Measurements from ENCODE around the gene FKBP6.
"Not testable (repeated sequence)": the region's sequence is repeated elsewhere in the genome, so short reads cannot be mapped to it uniquely, and the experiment has no call there.

Gene FKBP6

DNA sequence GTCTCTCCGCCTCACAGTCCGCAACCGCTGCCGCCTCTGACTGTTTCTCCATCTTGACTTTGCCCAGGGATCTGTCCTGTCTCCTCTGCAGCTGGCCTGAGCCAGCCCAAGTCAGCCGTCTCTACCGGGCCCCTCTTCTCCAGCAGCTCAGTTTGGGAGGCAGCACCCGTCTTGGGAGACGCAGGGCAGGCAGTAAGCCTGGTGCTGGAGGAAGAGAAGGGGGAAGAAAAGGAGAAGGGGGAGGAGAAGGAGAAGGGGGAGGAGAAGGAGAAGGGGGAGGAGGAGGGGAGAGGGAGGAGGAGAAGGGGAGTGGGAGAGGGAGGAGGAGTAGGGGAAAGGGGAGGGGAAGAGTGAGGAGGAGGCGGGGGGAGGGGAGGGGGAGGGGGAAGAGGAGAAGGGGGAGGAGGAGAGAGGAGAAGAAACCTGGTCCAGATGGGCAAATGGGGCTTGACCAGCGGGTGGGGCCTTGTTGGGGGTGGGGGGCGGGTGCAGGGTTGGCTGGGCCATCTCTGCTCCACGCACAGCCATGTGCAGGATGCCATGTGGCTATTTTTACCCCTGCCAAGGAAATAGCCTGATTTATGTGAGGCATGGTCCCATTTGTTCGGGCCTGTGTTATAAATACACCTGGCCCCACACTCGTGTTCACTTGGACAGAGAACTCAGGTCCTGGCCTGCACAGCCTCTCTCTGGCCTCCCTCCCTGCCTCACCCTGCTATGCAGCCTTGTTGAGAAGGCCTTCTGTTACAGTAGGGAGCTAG lies 69.7 kb downstream of the FKBP6 start:
- DNase-seq: no peak

- DNase-seq: not testable (repeated sequence)
Observed at GRCh38 chr7:73399185-73400050, 71.5 kb downstream of the FKBP6 start.

- DNase-seq: not testable (repeated sequence)
Observed at GRCh38 chr7:73404860-73405259, 76.9 kb downstream of the FKBP6 start.
